ENCODE data around the gene APBA2.
"Not testable (repeated sequence)": the region's sequence is repeated elsewhere in the genome, so short reads cannot be mapped to it uniquely, and the experiment has no call there.

Gene APBA2

DNA sequence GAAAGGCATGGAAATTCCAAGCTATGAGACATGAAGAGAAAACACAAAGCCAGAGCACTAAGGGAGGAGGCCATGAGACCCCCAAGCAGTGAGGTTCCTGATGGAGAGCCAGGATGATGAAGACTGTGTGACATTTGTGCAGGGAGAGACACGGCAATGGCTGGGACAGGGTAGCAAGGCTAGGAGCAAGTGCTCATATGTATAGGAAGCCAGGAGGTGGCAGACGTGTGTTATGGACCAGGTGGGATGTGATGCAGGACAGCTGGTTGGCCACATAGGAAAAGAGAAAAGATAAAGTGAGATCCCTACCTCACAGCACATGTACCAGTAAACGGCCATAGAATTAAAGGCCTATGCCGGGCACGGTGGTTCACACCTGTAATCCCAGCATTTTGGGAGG, 112.7 kb downstream of the APBA2 start:
- DNase-seq (ENCODE audit: low spot score): no peak

DNA sequence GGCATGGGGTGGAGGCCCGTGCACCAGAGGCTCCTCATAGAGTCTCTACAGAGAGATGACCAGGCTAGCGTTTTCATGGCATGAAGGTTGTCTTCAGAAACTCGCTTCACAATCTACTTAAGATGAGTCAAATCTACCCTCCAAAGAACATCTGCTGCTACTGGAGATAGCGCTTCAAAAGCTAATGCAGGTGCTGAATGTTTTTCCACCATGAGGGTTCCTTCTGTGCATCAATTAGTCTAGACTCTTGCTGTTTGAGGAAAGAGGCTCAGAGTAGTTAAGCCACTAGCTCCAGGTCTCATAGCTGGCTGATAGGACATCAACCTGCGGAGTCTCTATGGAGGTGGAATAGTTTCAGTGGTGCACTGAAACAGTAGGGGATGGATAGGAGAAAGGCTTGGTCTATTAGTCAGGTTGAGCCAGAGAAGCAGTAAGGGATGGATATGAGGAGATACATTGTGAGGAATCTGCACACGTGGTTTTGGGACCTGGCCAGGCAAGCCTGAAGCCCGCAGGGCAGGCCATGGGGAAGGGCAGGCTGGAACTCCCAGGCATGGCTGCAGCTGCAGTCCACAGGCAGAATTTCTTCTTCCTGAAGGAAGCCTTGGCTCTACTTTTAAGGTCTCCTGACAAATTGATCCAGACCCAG, 117.5 kb downstream of the APBA2 start:
- DNase-seq (ENCODE audit: low spot score): no peak

GRCh38 chr15:29003840-29004233, 118.1 kb downstream of the APBA2 start:
- no peak for DNase-seq (ENCODE audit: low spot score)

DNA sequence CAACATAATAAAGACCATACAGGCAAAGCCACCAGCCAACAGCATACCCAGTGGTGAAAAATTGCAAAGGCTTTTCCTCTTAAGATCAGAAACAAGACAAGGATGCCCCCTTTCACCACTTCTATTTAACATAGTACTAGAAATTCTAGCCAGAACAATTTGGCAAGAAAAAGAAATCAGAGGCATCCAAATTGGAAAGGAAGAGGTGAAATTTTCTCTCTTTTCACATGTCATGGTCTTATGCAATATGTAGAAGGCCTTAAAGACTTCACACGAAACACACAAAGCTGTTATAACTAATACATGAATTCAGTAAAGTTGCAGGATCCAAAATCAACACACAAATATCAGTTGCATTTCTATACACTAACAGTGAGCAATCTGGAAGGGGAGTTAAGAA, 120.2 kb downstream of the APBA2 start:
- no peak for DNase-seq (ENCODE audit: low spot score)

GRCh38 chr15:29008846-29009245, 123.1 kb downstream of the APBA2 start:
- no peak for DNase-seq (ENCODE audit: low spot score)

DNA sequence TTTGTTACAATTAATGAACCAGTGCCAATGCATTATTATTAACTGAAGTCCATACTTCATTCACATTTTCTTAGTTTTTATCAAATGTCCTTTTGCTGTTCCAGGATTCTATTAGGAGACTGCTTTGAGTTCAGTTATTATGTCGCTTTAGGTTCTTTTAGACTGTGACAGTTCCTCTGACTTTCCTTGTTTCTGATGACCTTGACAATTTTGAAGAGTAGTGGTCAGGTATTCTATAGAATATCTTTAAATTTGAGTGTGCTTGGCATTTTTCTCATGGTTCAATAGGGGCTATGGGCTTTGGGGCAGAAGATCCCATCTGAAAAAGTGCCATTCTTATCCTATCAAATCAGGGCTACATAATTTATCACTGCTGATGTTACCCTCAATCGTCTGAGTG, 126.3 kb downstream of the APBA2 start:
- no peak for DNase-seq (ENCODE audit: low spot score)

- DNase-seq (ENCODE audit: low spot score): no peak
Measured at GRCh38 chr15:29014493-29014892, 128.7 kb downstream of the APBA2 start.

DNA sequence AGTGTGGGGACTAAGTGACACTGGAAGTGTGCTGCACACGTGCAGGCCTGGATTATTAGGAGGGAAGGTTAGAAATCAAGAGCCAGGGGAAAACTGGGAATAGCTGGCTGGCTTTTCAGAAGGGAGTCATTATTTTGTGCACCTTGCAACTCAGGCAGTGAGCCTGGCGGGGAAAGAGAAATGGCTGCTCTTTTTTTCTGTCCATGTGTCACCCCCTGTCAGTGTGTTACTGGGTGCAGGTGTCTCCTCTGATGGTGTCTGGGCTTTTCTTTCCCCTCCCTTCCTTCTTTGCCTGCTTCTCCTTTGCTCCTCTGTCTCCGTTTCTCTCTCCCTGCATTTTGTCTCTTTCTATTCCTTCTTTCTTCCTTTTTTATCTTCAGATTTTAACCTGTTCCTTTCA, 130.7 kb downstream of the APBA2 start:
- DNase-seq (ENCODE audit: low spot score): no peak

- DNase-seq (ENCODE audit: low spot score): no peak
Measured at GRCh38 chr15:29018120-29018805, 132.5 kb downstream of the APBA2 start.

DNA sequence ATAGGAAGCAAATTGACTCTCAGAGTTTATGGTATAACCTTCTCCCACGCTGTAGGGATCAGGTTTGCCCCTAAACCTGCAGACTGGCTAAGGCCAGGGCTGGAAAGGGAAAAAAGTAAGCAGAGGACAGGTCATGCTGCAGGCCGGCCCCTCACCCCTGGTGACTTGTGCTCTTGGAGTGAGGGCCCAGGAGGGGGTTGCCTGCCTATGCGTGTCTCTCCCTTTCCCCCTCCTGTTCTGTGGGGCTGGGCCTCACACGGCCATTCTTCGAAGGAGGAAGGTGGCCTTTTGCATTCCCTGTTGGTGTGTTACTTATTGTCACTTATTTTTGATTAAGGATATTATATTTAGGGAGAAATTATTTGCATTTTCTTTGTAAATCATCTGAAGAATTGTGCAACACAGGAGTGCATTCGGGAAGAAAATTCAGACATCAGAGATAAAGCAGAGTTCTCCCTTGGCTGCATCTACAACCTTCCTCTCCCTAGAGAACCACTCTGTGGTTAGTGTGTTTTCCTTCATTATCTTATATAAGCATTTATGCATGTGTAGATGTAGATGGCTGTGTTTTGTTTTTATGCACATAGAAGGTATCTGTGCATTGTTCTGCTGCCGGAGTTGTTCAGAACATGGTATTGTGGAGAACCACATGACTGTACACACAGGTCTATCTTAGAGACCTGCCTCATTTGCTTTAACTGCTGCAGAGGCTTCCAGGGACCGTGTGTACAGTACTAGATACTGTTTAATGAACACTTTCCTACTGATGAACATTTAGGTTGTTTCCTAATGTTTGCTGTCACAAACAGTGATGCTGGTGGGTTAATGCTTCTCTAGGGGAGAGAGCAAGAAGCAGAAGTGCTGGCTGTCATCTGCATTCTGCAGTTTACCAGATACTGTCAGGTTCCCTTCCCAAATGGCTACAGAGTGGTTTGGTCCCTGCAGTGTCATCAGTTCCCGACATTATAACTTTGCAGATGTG, 133.5 kb downstream of the APBA2 start:
- no peak for DNase-seq (ENCODE audit: low spot score)

GRCh38 chr15:29021857-29022256, 136.1 kb downstream of the APBA2 start:
- no peak for DNase-seq (ENCODE audit: low spot score)

- no peak for DNase-seq (ENCODE audit: low spot score)
Measured at GRCh38 chr15:29024662-29025061, 138.9 kb downstream of the APBA2 start.

DNA sequence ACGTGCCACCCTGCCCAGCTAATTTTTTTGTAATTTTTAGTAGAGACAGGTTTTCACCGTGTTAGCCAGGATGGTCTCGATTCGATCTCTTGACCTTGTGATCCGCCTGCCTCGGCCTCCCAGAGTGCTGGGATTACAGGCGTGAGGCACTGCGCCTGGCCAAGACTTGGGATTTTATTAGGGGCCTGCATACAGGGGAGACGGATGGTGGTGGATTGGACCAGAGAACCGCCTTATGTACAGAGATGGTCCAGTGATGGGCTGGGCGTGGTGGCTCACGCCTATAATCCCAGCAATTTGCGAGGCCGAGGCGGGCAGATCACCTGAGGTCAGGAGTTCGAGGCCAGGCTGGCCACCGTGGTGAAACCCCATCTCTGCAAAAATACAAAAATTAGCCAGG, 139.6 kb downstream of the APBA2 start:
- DNase-seq (ENCODE audit: low spot score): not testable (repeated sequence)

GRCh38 chr15:29028158-29028557, 142.4 kb downstream of the APBA2 start:
- not testable (repeated sequence) for DNase-seq (ENCODE audit: low spot score)

GRCh38 chr15:29029651-29030195, 143.9 kb downstream of the APBA2 start:
- DNase-seq (ENCODE audit: low spot score): no peak

DNA sequence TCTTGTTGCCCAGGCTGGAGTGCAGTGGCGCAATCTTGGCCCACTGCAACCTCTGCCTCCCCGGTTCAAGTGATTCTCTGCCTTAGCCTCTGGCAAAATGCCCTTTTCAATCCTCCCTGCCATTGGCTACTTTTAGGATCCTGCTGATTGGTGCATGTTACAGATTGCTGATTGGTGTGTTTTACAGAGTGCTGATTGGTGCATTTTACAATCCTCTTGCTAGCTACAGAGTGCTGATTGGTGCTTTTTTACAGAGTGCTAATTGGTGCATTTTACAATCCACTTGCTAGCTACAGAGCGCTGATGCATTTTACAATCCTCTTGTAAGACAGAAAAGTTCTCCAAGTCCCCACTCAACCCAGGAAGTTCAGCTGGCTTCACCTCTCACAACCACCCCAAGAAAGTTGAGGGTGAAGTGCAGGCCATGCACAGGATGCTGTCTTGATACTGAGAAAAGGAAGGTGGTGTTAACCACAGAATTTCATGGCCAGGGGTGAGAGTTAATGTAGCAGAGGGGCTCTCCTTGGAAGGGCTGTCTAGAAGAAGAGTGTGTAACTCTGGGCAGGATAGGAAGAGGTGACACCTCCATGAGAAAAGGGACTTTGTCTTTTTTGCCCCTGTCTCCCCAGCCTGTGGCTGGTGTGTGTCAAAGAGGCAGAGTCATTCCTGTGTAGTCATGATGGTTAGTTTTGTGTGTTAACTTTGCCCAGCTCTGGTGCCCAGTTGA, 145.9 kb downstream of the APBA2 start:
- DNase-seq (ENCODE audit: low spot score): no peak

GRCh38 chr15:29032229-29032625, 146.5 kb downstream of the APBA2 start:
- DNase-seq (ENCODE audit: low spot score): no peak

DNA sequence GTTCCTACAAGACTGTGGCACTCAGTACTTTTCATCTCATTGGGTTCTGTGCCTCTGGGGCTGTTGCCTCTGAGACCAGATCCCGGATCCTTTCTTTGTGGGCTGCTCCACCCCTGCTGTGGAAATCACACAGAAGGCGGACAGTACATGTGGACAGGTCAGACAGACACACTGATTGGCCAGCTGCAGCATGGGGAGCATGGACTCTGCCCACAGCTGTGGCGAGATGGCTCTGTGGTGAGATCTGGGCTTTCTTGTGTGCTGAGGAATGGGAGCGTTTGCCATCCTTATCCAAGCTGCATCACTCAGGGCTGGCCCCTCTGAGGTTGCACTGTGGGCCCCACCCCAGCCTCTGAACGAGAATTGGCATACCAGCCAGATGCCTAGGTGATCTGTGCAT, 147.0 kb downstream of the APBA2 start:
- no peak for DNase-seq (ENCODE audit: low spot score)

DNA sequence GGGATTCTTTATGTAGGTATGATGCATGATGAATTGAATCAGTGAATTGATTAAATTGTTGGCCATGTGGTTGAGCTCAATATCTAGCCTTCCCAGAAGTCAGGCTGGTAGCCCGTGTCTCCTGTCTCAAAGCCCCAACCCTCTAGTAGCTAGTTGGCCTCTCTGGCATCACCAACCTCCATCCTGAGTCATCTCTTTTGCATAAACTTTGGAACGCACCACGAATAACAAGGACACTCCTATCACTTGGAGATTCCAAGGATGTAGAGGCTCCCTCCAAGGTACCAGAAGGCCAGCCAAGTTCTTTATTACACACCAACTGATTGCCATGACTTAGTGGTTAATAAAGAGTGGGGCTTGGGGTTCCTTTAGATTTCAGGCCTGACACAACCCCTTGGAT, 148.4 kb downstream of the APBA2 start:
- no peak for DNase-seq (ENCODE audit: low spot score)

DNA sequence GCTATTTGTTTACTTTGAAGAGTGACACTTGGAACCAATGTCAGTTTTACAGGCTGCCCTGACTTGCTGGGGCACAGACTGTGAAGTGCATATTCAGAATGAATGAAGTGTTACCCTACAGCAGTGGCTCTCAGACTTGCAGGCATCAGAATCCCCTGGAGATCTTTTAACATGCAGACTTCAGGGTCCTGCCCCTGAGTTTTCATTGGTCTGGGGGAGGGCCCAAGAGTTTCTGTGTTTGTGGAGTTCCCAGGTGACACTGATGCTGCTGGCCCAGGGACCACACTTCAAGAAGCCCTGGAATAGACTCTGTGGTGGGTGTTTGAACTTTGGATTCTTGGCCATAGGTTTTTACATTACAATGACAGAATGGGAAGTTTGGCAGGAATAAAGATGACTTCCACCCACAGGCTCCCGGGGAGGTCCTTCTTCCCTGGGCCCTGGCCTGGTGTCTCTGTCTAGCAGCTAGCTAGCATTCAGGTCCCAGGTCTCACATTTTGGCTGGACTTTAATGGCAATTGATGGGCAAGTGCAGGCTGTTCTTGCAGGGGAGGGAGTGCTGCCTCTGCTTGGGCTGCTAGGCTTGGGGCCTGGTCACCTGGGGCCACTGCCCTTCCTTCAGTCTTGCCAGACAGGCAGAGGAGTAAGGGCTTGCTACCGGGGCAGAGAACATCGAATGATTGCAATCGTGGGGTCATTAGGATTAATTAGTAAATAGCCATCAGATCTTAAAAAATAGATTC, 149.0 kb downstream of the APBA2 start:
- no peak for DNase-seq (ENCODE audit: low spot score)
